Upper lobe of left lung (tissue), 6 donors: ENCODE results near the gene NRXN3. TPM values are rescaled to one million over a fixed set of nuclear protein-coding genes. Genes with fewer than 3 reads are reported as not detected.

Experiments
- ATAC-seq, 2 donors: fragments of 200-7000 bp; cut with Tn5 transposase; one replicate each; pipeline ENCODE4 v1.9.1; 2022; ENCODE audit warnings: mild to moderate bottlenecking in 2 of 2, moderate library complexity in 2 of 2; ENCODE audit not compliant: low FRiP score in 2 of 2
- DNase-seq, 2 donors: peaks; one replicate each; pipeline ENCODE4 v3.0.0-alpha.2; 2019 to 2020
- H3K27ac ChIP-seq, 4 donors: fragments of 200-600 bp; sonication (generic); one replicate each; pipeline ENCODE4 v1.5.1; 2016 to 2019
- H3K27me3 ChIP-seq, 4 donors: fragments of 200-600 bp; sonication (generic); one replicate each; pipeline ENCODE4 v1.5.1; 2017 to 2019
- H3K36me3 ChIP-seq, 4 donors: fragments of 200-600 bp; sonication (generic); one replicate each; pipeline ENCODE4 v1.5.1; 2016 to 2019
- H3K4me1 ChIP-seq, 4 donors: fragments of 200-600 bp; sonication (generic); one replicate each; pipeline ENCODE4 v1.5.1; 2018 to 2019
- H3K4me3 ChIP-seq, 4 donors: fragments of 200-600 bp; sonication (generic); one replicate each; pipeline ENCODE4 v1.5.1; 2017 to 2019; ENCODE audit warnings: mild to moderate bottlenecking in 2 of 4, moderate library complexity in 1 of 4
- H3K9me3 ChIP-seq, 4 donors: fragments of 200-600 bp; sonication (generic); one replicate each; pipeline ENCODE4 v1.5.1; 2018 to 2019
- CTCF ChIP-seq, 6 experiments: fragments of 450-650 bp in 4 of 6; fragments of 200-600 bp in 2 of 6; sonication (generic) in 2 of 6; IDR thresholded peaks; one replicate each; pipeline ENCODE4 v1.5.1; 2016 to 2019; ENCODE audit warnings: antibody characterized with exemption in 6 of 6
- EP300 ChIP-seq, 4 donors: sonication (generic); formaldehyde crosslinking; IDR thresholded peaks; one replicate each; pipeline ENCODE4 v1.5.1; 2017; ENCODE audit warnings: antibody characterized with exemption in 4 of 4, control low read depth in 2 of 4
- POLR2A ChIP-seq, 4 donors: fragments of 450-650 bp; IDR thresholded peaks; one replicate each; pipeline ENCODE4 v1.5.1; 2016 to 2017; ENCODE audit warnings: antibody characterized with exemption in 4 of 4, mild to moderate bottlenecking in 2 of 4
- POLR2AphosphoS5 ChIP-seq, 2 donors: sonication (generic); formaldehyde crosslinking; IDR thresholded peaks; one replicate each; pipeline ENCODE4 v1.5.1; 2017; ENCODE audit warnings: antibody characterized with exemption in 2 of 2
- WGBS, 2 donors: methylation state at CpG; one replicate each; pipeline ENCODE4 v1.1.5; 2017 to 2018; 5-methylcytosine and 5-hydroxymethylcytosine counted together
- total RNA-seq, 6 donors: library from RNA; depleted of rRNA in 4 of 6; stranded (reverse); fragments of >200 nt in 4 of 6; gene quantifications; one replicate each; pipeline versions ENCODE4 v1.1.0 to v1.2.1, GENCODE V29; 2016 to 2021
- donor health status: DM: no; HTN: no; CAD: no; lungs with moderate emphysema.
- donor health status: DM: no; HTN: yes; CAD: no; lungs with severe emphysema.

Gene NRXN3
- total RNA-seq, 6 donors from 2014 or later: 4.4 to 14.9 (median 7.2) TPM

GRCh38 chr14:79298373-79298772, 1128.2 kb downstream of the NRXN3 start:
- Histone ChIP-seq H3K4me3 (no peak overlapping the region), H3K27ac (no peak overlapping the region), H3K4me1 (no peaks in the 10 kb centered on the region), H3K27me3 (no peaks in the 10 kb centered on the region), H3K36me3 (no peaks in the 10 kb centered on the region), H3K9me3 (no peaks in the 10 kb centered on the region)
- DNase-seq (no peak), ATAC-seq (no peak)
- 65 to 66% methylated on average over 4 of the region's 4 CpGs for WGBS, 2 donors
- TF ChIP-seq POLR2A (IDR thresholded peaks at IDR 0.05): no peak
- no peak for TF ChIP-seq EP300 (IDR thresholded peaks at IDR 0.05)
- TF ChIP-seq CTCF (IDR thresholded peaks at IDR 0.05): no peak
- TF ChIP-seq POLR2AphosphoS5 (IDR thresholded peaks at IDR 0.05): no peak

- no peaks in the 10 kb centered on the region for H3K4me1 ChIP-seq
- no peak overlapping the region for H3K4me3 ChIP-seq
- 54 to 63% methylated on average over 1 of the region's 1 CpG for WGBS, 2 donors
- no peak overlapping the region for H3K27ac ChIP-seq
- TF ChIP-seq CTCF (IDR thresholded peaks at IDR 0.05): no peak
- no peak for TF ChIP-seq POLR2AphosphoS5 (IDR thresholded peaks at IDR 0.05)
- TF ChIP-seq POLR2A (IDR thresholded peaks at IDR 0.05): no peak
- no peak for TF ChIP-seq EP300 (IDR thresholded peaks at IDR 0.05)
- H3K36me3 ChIP-seq: no peaks in the 10 kb centered on the region
- no peaks in the 10 kb centered on the region for H3K27me3 ChIP-seq
- no peak for ATAC-seq
- no peak for DNase-seq
- no peaks in the 10 kb centered on the region for H3K9me3 ChIP-seq
These were observed 1129.0 kb downstream of the NRXN3 start for GRCh38 chr14:79299162-79299561.

DNA sequence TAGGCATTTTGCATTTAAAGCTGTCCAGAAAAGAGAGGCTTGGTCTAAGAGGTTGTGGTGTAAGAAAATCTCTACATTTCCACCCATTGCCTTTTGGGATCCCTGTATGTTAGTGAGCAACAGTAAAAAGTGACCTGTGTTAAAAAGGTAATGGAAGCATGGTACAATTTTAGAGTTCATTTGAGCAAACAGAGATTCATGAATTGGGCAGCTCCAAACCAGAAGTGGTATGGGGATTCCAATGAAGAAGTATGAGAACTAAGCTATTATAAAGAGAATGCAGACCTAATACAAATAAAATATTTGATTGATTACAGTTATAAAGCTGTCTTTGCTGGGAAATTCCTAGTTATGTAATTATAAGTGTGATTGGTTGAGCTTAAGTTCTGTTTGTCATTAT, 1134.1 kb downstream of the NRXN3 start:
- Histone ChIP-seq H3K4me3 (no peak overlapping the region), H3K4me1 (no peaks in the 10 kb centered on the region), H3K27ac (no peak overlapping the region), H3K36me3 (no peaks in the 10 kb centered on the region), H3K9me3 (no peaks in the 10 kb centered on the region), H3K27me3 (no peaks in the 10 kb centered on the region)
- DNase-seq (no peak), ATAC-seq (no peak)
- TF ChIP-seq EP300 (IDR thresholded peaks at IDR 0.05) (no peak), POLR2A (IDR thresholded peaks at IDR 0.05) (no peak), CTCF (IDR thresholded peaks at IDR 0.05) (no peak), POLR2AphosphoS5 (IDR thresholded peaks at IDR 0.05) (no peak)

DNA sequence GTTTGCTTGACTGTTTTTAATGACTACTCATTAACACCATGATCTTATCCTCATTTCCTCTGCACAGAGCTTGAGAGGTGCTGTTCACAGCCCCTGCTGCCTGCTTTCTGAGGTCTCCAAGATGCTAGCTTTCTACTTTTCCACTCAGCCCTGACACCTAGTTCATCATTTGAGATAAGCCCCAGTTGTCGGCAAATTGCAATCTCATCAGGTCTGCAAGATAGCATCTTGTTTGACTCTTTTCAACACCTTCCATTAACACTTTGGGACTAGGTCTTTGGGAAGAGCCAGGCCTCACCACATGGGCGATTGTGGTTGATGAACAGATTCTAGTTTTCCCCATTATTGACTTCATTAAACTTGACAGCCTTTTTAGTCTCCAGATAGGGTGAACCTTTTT, 1136.4 kb downstream of the NRXN3 start:
- no peaks in the 10 kb centered on the region for H3K9me3 ChIP-seq
- ATAC-seq (no peak), DNase-seq (no peak)
- H3K4me3 ChIP-seq: no peak overlapping the region
- TF ChIP-seq EP300 (IDR thresholded peaks at IDR 0.05) (no peak), POLR2A (IDR thresholded peaks at IDR 0.05) (no peak), CTCF (IDR thresholded peaks at IDR 0.05) (no peak), POLR2AphosphoS5 (IDR thresholded peaks at IDR 0.05) (no peak)
- H3K4me1 ChIP-seq: no peaks in the 10 kb centered on the region
- H3K27ac ChIP-seq: no peak overlapping the region
- no peaks in the 10 kb centered on the region for H3K27me3 ChIP-seq
- no peaks in the 10 kb centered on the region for H3K36me3 ChIP-seq
- 58 to 72% methylated on average over 2 of the region's 2 CpGs for WGBS, 2 donors

- DNase-seq: no peak
- 65 to 69% methylated on average over 7 of the region's 7 CpGs for WGBS, 2 donors
- ATAC-seq: no peak
- TF ChIP-seq EP300 (IDR thresholded peaks at IDR 0.05) (no peak), POLR2AphosphoS5 (IDR thresholded peaks at IDR 0.05) (no peak), POLR2A (IDR thresholded peaks at IDR 0.05) (no peak), CTCF (IDR thresholded peaks at IDR 0.05) (no peak)
- Histone ChIP-seq H3K4me3 (no peak overlapping the region), H3K9me3 (no peaks in the 10 kb centered on the region), H3K36me3 (no peaks in the 10 kb centered on the region), H3K27me3 (no peaks in the 10 kb centered on the region), H3K27ac (no peak overlapping the region), H3K4me1 (no peaks in the 10 kb centered on the region)
These were observed 1148.2 kb downstream of the NRXN3 start for GRCh38 chr14:79318371-79318770.
